Body of pancreas (tissue), 4 donors: ENCODE data around the gene CEP68. TPM values are rescaled to one million over a fixed set of nuclear protein-coding genes. Genes with fewer than 3 reads are reported as not detected.

Experiments used
- ATAC-seq: fragments of 150-250 bp; one replicate; pipeline ENCODE4 v1.9.1; 2016
- DNase-seq, 4 donors: peaks; one replicate each; pipeline ENCODE4 v3.0.0-alpha.2; 2019
- H3K27ac ChIP-seq, 4 donors: fragments of 200-600 bp; sonication (generic); 1 replicate in 3 of 4; 2 replicates in 1 of 4; pipeline versions ENCODE4 v1.5.1 to v1.6.1; 2016 to 2019; ENCODE audit warnings: mild to moderate bottlenecking in 1 of 4, mixed read lengths in 1 of 4, moderate library complexity in 1 of 4
- H3K27me3 ChIP-seq, 2 donors: fragments of 200-600 bp; sonication (generic); one replicate each; pipeline ENCODE4 v1.6.0; 2016; ENCODE audit warnings: mild to moderate bottlenecking in 1 of 2
- H3K36me3 ChIP-seq, 2 donors: fragments of 200-600 bp; sonication (generic); replicated peaks in 1 of 2; 2 replicates each; pipeline ENCODE4 v1.5.1; 2016; ENCODE audit warnings: low read depth in 2 of 2; ENCODE audit not compliant: insufficient read depth in 1 of 2
- H3K4me1 ChIP-seq: fragments of 200-600 bp; sonication (generic); one replicate; pipeline ENCODE4 v1.6.0; 2016
- H3K4me3 ChIP-seq, 2 donors: fragments of 200-600 bp; sonication (generic); 1 replicate in 1 of 2; 2 replicates in 1 of 2; pipeline ENCODE4 v1.5.1; 2016 to 2019
- H3K9me3 ChIP-seq, 3 donors: fragments of 200-600 bp; sonication (generic); 1 replicate in 2 of 3; 2 replicates in 1 of 3; pipeline ENCODE4 v1.5.1; 2016
- POLR2A ChIP-seq, 3 donors: fragments of 450-650 bp; IDR thresholded peaks; one replicate each; pipeline ENCODE4 v1.6.1; 2016; ENCODE audit warnings: antibody characterized with exemption in 3 of 3, mild to moderate bottlenecking in 2 of 3
- WGBS, 2 donors: methylation state at CpG; one replicate each; pipeline ENCODE4 v1.1.5; 2017; 5-methylcytosine and 5-hydroxymethylcytosine counted together
- intact Hi-C: fragments of 100-400 bp; cut with DNase I; formaldehyde crosslinking; loops from one replicate; pipeline ENCODE4 v1.15.1; 2023
- total RNA-seq, 2 donors: library from RNA; depleted of rRNA; stranded (reverse); fragments of >200 nt; gene quantifications; one replicate each; pipeline ENCODE4 v1.1.0, GENCODE V29; 2016
- TF ChIP-seq, protein P1 (sequence below), 7 experiments: fragments of 450-650 bp in 4 of 7; fragments of 200-600 bp in 3 of 7; sonication (generic) in 3 of 7; IDR thresholded peaks; one replicate each; pipeline ENCODE4 v1.5.1; 2016 to 2019; ENCODE audit warnings: antibody characterized with exemption in 7 of 7

The CEP68 gene
- total RNA-seq, 2 donors from 2014 or later = 6.9 to 20.0 TPM

DNA sequence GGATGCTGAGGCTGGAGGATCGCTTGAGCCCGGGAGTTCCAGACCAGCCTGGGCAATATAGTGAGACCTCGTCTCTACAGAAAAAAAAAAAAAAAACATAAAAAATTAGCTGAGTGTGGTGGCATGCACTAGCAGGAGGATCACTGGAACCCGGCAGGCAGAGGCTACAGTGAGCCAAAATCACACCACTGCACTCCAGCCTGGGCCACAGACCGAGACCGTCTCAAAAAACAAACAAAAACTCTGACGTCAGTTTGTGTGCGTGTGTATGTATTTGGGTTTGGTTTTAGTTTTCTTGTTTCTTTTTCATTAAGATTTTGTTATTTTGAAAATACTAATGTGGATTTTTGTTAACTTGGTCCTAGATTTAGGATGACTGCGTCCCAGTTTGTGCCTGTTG is 19.0 kb downstream of the CEP68 start:
- H3K4me3 ChIP-seq = no peak overlapping the region
- H3K4me1 ChIP-seq = peaks cover 18% of the 10 kb centered on the region
- DNase-seq = no peak
- TF ChIP-seq, protein P1, sequence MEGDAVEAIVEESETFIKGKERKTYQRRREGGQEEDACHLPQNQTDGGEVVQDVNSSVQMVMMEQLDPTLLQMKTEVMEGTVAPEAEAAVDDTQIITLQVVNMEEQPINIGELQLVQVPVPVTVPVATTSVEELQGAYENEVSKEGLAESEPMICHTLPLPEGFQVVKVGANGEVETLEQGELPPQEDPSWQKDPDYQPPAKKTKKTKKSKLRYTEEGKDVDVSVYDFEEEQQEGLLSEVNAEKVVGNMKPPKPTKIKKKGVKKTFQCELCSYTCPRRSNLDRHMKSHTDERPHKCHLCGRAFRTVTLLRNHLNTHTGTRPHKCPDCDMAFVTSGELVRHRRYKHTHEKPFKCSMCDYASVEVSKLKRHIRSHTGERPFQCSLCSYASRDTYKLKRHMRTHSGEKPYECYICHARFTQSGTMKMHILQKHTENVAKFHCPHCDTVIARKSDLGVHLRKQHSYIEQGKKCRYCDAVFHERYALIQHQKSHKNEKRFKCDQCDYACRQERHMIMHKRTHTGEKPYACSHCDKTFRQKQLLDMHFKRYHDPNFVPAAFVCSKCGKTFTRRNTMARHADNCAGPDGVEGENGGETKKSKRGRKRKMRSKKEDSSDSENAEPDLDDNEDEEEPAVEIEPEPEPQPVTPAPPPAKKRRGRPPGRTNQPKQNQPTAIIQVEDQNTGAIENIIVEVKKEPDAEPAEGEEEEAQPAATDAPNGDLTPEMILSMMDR (IDR thresholded peaks at IDR 0.05) = no peak
- TF ChIP-seq POLR2A (IDR thresholded peaks at IDR 0.05) = no peak
- intact Hi-C loops = loop anchor here (10.0 kb wide), 1 partner anchor 50 kb away; no protein-coding TSS in a partner anchor
- H3K36me3 ChIP-seq = peaks cover 0 to 10% of the 10 kb centered on the region in 2 donors
- no peaks in the 10 kb centered on the region for H3K9me3 ChIP-seq
- H3K27ac ChIP-seq = peak overlapping the region in 2 of 4 donors; percentile 33 to 34
- ATAC-seq = no peak
- 58 to 59% methylated on average over 9 of the region's 9 CpGs for WGBS, 2 donors
- H3K27me3 ChIP-seq = no peaks in the 10 kb centered on the region

DNA sequence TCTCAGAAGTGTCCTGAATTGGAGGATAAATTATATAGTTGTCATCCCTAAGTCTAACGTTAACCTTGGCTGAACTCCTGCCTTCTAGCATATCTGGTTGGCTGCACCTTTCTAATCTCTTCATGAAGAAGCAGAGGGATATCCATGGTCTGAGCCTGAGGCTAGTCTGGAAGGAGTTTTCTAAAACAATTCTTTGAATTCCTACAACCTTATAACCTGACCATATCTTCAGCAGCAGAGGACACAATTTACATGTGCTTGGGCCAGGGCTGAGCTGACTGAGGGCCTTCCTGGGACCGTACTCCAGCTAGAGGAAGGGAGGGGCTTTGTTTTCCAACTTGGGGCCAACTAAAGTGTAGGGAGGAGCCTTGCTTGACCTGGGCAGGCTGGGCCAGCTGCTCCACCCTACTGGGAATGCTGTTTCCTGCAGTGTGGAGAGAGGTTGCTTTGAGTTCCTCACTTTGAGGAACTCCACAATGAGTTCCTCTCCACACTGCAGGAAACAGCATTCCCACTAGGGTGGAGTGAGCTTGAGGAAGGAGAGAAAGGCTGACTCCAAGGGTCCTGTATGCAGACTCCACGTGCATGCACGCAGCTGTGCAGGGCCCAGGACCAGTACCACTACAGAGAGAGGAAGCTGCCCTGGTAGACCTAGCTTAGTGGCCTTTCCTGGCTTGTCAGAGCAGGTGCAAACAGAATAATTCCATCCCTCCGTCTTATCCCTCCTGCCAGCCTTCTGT is 19.6 kb downstream of the CEP68 start:
- no peaks in the 10 kb centered on the region for H3K27me3 ChIP-seq
- TF ChIP-seq, protein P1 (IDR thresholded peaks at IDR 0.05) = no peak
- no peak for TF ChIP-seq POLR2A (IDR thresholded peaks at IDR 0.05)
- intact Hi-C loops = loop anchor here (10.0 kb wide), 1 partner anchor 49 kb away; no protein-coding TSS in a partner anchor
- peak overlapping the region in 2 of 4 donors; percentile 33 to 34 for H3K27ac ChIP-seq
- ATAC-seq = peak; percentile 49
- DNase-seq = peak in 3 of 4 donors; percentile 46 to 58 (median 48)
- no peaks in the 10 kb centered on the region for H3K9me3 ChIP-seq
- H3K36me3 ChIP-seq = peaks cover 0 to 10% of the 10 kb centered on the region in 2 donors
- H3K4me3 ChIP-seq = no peak overlapping the region
- peaks cover 15% of the 10 kb centered on the region for H3K4me1 ChIP-seq
- 30 to 50% methylated on average over 3 to 5 of the region's 5 CpGs for WGBS, 2 donors

DNA sequence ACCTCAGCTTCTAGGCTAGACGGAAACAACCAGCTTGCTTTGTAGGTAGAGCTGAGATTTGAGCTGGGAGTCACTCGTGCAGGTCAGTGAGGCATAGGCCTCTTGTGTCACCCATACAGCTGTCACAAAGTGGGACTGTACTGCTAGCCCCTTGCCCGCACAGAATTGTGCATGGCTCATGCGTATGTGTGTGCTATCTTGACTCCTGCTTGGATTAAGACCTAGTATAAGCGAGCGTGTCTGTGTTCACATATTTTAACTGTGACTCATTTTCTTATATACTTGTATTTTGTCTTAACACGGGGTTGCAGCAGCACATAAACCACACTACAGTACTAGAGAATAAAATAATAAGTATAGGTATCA is 20.1 kb downstream of the CEP68 start:
- H3K4me3 ChIP-seq = no peak overlapping the region
- 71 to 83% methylated on average over 7 of the region's 7 CpGs for WGBS, 2 donors
- H3K27me3 ChIP-seq = no peaks in the 10 kb centered on the region
- no peak for DNase-seq
- peaks cover 0 to 10% of the 10 kb centered on the region in 2 donors for H3K36me3 ChIP-seq
- intact Hi-C loops = loop anchor here (10.0 kb wide), 1 partner anchor 48 kb away; no protein-coding TSS in a partner anchor
- ATAC-seq = no peak
- TF ChIP-seq, protein P1 (IDR thresholded peaks at IDR 0.05) = no peak
- no peak for TF ChIP-seq POLR2A (IDR thresholded peaks at IDR 0.05)
- H3K27ac ChIP-seq = peak overlapping the region in 2 of 4 donors; percentile 33 to 34
- no peaks in the 10 kb centered on the region for H3K9me3 ChIP-seq
- peaks cover 15% of the 10 kb centered on the region for H3K4me1 ChIP-seq

DNA sequence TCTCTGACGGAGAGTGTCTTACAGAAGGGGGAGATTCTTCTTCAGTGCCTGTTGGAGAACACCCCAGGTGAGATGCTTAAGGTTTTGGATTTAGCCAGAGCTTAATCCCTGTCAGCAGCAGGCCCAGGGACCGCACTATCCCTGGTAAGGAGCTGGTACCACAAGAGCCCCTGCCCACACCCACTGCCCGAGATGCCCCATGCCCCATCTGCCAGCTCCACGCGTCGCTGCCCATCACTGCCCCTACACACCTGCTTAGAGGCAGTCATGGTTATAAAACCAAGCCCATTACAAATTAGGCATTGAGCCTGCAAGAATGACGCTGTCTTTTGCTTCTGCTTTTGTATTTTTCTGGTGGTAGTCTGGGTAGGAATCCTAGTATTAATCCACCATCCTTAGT is 21.7 kb downstream of the CEP68 start:
- Histone ChIP-seq H3K27me3 (no peaks in the 10 kb centered on the region), H3K4me1 (peaks cover 15% of the 10 kb centered on the region), H3K27ac (no peak overlapping the region), H3K9me3 (no peaks in the 10 kb centered on the region), H3K36me3 (peaks cover 0 to 15% of the 10 kb centered on the region in 2 donors), H3K4me3 (no peak overlapping the region)
- DNase-seq = no peak
- TF ChIP-seq POLR2A (IDR thresholded peaks at IDR 0.05) = no peak
- TF ChIP-seq, protein P1 (IDR thresholded peaks at IDR 0.05) = no peak
- WGBS, 2 donors = 93% methylated on average over 2 to 7 of the region's 7 CpGs
- ATAC-seq = no peak
- intact Hi-C loops = loop anchor here (10.0 kb wide), 1 partner anchor 47 kb away; no protein-coding TSS in a partner anchor
